Measurements from ENCODE around the gene RNF31.

DNA sequence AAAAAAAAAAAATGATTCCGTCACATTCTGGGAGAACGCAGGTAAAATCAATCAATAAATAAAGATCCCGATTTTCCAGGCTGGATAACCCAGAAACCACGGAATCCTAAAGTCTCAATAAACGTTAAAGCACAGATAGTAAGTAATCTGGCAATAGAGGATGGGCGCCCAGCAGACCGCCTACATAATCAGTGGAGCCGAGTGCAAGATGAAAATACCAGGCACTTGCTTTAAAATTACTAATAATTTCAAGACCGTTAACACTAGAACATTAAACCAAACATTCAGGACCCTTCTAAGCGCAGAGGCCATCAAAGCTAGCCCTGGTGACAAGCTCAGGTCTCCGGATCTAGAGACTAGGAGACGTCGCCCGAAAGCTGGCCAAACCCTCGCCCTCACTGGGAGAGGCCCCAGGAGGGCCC is 33.9 kb upstream of the RNF31 start:
- TF ChIP-seq, protein P1, sequence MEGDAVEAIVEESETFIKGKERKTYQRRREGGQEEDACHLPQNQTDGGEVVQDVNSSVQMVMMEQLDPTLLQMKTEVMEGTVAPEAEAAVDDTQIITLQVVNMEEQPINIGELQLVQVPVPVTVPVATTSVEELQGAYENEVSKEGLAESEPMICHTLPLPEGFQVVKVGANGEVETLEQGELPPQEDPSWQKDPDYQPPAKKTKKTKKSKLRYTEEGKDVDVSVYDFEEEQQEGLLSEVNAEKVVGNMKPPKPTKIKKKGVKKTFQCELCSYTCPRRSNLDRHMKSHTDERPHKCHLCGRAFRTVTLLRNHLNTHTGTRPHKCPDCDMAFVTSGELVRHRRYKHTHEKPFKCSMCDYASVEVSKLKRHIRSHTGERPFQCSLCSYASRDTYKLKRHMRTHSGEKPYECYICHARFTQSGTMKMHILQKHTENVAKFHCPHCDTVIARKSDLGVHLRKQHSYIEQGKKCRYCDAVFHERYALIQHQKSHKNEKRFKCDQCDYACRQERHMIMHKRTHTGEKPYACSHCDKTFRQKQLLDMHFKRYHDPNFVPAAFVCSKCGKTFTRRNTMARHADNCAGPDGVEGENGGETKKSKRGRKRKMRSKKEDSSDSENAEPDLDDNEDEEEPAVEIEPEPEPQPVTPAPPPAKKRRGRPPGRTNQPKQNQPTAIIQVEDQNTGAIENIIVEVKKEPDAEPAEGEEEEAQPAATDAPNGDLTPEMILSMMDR (conservative IDR thresholded peaks at IDR 0.05; ENCODE audit: low read length) = no peak
- no peak for TF ChIP-seq EZH2phosphoT487 (IDR thresholded peaks at IDR 0.05; ENCODE audit: borderline replicate concordance, low read depth, low read length)

Data from OCI-LY7 (cell line).